ENCODE results near the gene KRTAP10-10. TPM values are rescaled to one million over a fixed set of nuclear protein-coding genes. Genes with fewer than 3 reads are reported as not detected.

KRTAP10-10 gene
- total and polyA plus RNA-seq, 3 donors from 2014 or later: not detected

DNA sequence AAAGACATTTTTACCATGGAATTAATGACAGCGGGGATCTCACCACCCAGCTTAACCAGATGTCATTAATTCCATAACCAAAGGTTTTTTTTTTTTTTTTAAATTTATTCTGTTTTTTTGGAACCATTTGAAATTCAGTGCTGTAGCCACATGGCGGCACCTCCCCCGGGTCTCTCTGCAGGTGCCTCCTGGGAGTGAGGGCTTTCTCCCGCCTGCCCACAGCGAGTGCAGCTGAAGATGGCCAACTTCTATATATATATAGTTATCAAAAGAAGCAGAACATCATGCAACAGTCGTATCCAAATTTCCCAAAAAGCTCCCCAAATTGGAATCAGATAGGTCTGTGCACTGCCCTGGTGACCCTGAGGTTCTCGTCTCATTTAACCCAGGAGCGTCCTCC is 21.7 kb upstream of the KRTAP10-10 start:
- Histone ChIP-seq H3K36me3 (ENCODE audit: low read depth, missing control alignments) (no peaks in the 10 kb centered on the region), H3K27ac (no peak overlapping the region), H3K4me3 (no peak overlapping the region), H3K9me3 (no peaks in the 10 kb centered on the region), H3K27me3 (no peaks in the 10 kb centered on the region), H3K4me1 (no peaks in the 10 kb centered on the region)
- no peak for DNase-seq
- intact Hi-C loops (cut with DNase I; ENCODE audit: low total_unique reads): no loop called here
- WGBS, 2 donors: 66 to 71% methylated on average over 8 of the region's 8 CpGs
- TF ChIP-seq, protein P1, sequence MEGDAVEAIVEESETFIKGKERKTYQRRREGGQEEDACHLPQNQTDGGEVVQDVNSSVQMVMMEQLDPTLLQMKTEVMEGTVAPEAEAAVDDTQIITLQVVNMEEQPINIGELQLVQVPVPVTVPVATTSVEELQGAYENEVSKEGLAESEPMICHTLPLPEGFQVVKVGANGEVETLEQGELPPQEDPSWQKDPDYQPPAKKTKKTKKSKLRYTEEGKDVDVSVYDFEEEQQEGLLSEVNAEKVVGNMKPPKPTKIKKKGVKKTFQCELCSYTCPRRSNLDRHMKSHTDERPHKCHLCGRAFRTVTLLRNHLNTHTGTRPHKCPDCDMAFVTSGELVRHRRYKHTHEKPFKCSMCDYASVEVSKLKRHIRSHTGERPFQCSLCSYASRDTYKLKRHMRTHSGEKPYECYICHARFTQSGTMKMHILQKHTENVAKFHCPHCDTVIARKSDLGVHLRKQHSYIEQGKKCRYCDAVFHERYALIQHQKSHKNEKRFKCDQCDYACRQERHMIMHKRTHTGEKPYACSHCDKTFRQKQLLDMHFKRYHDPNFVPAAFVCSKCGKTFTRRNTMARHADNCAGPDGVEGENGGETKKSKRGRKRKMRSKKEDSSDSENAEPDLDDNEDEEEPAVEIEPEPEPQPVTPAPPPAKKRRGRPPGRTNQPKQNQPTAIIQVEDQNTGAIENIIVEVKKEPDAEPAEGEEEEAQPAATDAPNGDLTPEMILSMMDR (IDR thresholded peaks at IDR 0.05): no peak
- TF ChIP-seq POLR2A (IDR thresholded peaks at IDR 0.05): no peak

DNA sequence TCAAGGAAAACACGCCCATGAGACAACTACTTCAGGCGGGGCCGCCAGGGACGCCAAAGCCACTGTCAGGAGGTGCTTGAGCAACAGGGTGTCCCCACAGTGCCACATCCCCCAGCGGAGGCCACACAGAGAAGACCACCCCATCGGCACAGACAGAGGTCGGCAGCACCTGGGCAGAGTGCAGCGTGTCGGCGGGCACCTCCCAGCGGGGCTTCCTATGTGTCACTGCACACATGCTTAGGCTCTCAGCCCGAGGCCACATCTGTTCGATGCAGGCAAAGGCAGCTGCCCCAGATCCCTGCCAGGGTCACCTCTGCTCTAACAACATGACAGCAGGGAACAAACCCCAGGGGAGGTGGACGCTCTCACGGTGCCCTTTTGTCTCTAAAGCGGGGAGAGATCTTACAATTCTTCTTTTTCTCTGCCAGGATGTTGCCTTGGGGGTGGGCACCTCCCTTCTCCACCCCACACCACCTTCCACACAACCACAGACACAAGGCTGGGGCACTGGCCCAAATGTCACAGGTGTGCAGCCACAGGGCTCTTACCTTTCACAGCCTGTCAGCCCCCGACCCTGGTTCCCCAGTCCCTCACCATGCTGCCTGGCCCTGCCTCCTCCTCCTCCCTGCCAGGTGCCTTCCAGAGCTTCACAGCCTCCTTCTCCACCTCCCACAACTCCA is 21.1 kb upstream of the KRTAP10-10 start:
- no peak overlapping the region for H3K4me3 ChIP-seq
- H3K27ac ChIP-seq: no peak overlapping the region
- H3K36me3 ChIP-seq (ENCODE audit: low read depth, missing control alignments): no peaks in the 10 kb centered on the region
- H3K9me3 ChIP-seq: no peaks in the 10 kb centered on the region
- intact Hi-C loops (cut with DNase I; ENCODE audit: low total_unique reads): no loop called here
- no peaks in the 10 kb centered on the region for H3K27me3 ChIP-seq
- TF ChIP-seq, protein P1 (IDR thresholded peaks at IDR 0.05): no peak
- no peak for TF ChIP-seq POLR2A (IDR thresholded peaks at IDR 0.05)
- H3K4me1 ChIP-seq: no peaks in the 10 kb centered on the region
- 58 to 85% methylated on average over 7 to 16 of the region's 17 CpGs for WGBS, 2 donors
- DNase-seq: no peak

DNA sequence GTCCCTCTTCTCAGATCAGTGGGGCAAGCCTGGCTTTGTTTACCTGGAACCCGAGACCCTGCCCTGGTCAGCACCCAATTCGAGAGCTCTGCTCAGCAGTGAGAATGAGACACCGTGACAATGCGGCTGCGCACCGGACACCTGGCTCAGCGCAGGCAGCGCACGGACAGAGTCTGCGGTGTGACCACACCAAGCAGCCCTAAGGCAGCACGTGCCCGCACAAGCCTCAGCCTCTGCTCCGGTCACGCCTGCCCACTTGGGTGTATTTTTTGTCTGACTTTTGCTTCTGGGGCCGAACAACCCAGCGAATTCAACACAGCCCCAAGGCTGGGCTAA is 20.6 kb upstream of the KRTAP10-10 start:
- no peak for DNase-seq
- WGBS, 2 donors: 82 to 91% methylated on average over 15 to 16 of the region's 16 CpGs

DNA sequence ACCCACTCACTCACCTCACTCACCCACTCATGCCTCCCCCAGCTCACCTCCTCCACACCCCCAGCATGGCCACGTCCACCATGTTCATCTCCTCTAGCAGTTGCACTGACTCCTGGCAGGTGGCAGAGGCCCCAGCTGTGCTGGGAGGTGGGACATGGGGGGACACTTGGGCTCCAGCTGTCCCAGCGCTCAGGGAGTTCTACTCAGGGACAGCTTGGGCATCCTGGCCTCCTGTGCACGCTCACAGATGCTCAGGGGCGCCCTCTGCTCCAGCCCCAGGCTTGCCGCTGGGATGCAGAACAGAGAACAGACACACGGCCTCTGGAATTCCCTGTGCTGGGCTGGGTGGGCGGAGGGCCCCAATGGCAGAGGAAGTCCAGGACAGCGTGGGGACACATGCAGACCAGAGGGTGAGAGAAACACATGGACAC is 20.1 kb upstream of the KRTAP10-10 start:
- H3K36me3 ChIP-seq (ENCODE audit: low read depth, missing control alignments): no peaks in the 10 kb centered on the region
- H3K4me1 ChIP-seq: no peaks in the 10 kb centered on the region
- H3K4me3 ChIP-seq: no peak overlapping the region
- no peak overlapping the region for H3K27ac ChIP-seq
- TF ChIP-seq POLR2A (IDR thresholded peaks at IDR 0.05): no peak
- TF ChIP-seq, protein P1 (IDR thresholded peaks at IDR 0.05): no peak
- intact Hi-C loops (cut with DNase I; ENCODE audit: low total_unique reads): no loop called here
- DNase-seq: no peak
- H3K27me3 ChIP-seq: no peaks in the 10 kb centered on the region
- WGBS, 2 donors: 66 to 71% methylated on average over 8 of the region's 8 CpGs
- no peaks in the 10 kb centered on the region for H3K9me3 ChIP-seq

More for the DNA sequence above, 20.6 kb upstream of the KRTAP10-10 start:
- Histone ChIP-seq H3K9me3 (no peaks in the 10 kb centered on the region), H3K27ac (no peak overlapping the region), H3K4me1 (no peaks in the 10 kb centered on the region), H3K36me3 (ENCODE audit: low read depth, missing control alignments) (no peaks in the 10 kb centered on the region), H3K4me3 (no peak overlapping the region), H3K27me3 (no peaks in the 10 kb centered on the region)
- no peak for TF ChIP-seq POLR2A (IDR thresholded peaks at IDR 0.05)
- TF ChIP-seq, protein P1 (IDR thresholded peaks at IDR 0.05): no peak
- intact Hi-C loops (cut with DNase I; ENCODE audit: low total_unique reads): no loop called here

DNA sequence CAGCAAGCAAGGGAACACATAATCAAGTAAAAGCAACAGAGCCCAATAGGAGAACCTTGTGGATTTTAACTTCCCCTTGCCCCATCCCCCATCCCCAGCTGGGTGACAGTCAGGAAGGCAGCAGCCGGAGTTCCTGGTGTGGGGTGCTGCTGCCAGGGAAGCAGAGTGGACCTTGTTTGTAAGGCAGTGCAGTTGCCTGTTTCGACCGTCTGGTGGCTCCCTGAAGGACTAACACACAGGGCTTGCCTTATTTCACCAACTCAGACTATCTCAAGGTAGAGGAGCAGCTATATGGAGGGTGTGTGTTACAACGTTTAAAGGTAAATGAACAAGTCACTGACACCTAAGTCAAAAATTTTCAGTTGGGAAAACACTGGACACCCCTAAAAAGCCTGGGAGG is 18.7 kb upstream of the KRTAP10-10 start:
- Histone ChIP-seq H3K27ac (no peak overlapping the region), H3K4me3 (no peak overlapping the region), H3K4me1 (no peaks in the 10 kb centered on the region), H3K9me3 (no peaks in the 10 kb centered on the region), H3K36me3 (ENCODE audit: low read depth, missing control alignments) (no peaks in the 10 kb centered on the region), H3K27me3 (no peaks in the 10 kb centered on the region)
- 47% methylated on average over 4 of the region's 4 CpGs for WGBS, 2 donors
- no peak for DNase-seq
- TF ChIP-seq, protein P1 (IDR thresholded peaks at IDR 0.05): no peak
- no peak for TF ChIP-seq POLR2A (IDR thresholded peaks at IDR 0.05)
- intact Hi-C loops (cut with DNase I; ENCODE audit: low total_unique reads): no loop called here

Measured in testis (tissue), 3 donors.